Fibroblast of skin of abdomen (primary cell): ENCODE measurements around the gene BEND5. TPM values are rescaled to one million over a fixed set of nuclear protein-coding genes. Genes with fewer than 3 reads are reported as not detected.

Source experiments
- DNase-seq: peaks from one replicate; pipeline ENCODE4 v3.0.0-alpha.2; 2013
- polyA plus RNA-seq, 2 experiments: library from polyadenylated mRNA; unstranded; fragments of 120-200 nt; gene quantifications; one replicate each; pipeline ENCODE4 v1.2.1, GENCODE V29; 2013; ENCODE audit not compliant: insufficient read length in 2 of 2

BEND5 gene
- 7.3 TPM for polyA plus RNA-seq (2013, experiment 1 of 2; ENCODE audit: insufficient read length)
- polyA plus RNA-seq (2013, experiment 2 of 2; ENCODE audit: insufficient read length): 10.0 TPM

- peak; percentile 76 for DNase-seq
Observed at GRCh38 chr1:48776393-48777218, at the start of gene BEND5. Gene BEND5 (minus strand): TSS chr1:48776891. CDS start chr1:48776831, 60 bp downstream.

- no peak for DNase-seq
Observed at GRCh38 chr1:48823168-48823567, 46.5 kb upstream of the BEND5 start.

- no peak for DNase-seq
Observed at GRCh38 chr1:48820491-48820890, 43.8 kb upstream of the BEND5 start.

GRCh38 chr1:48817505-48818114 lies 40.9 kb upstream of the BEND5 start:
- DNase-seq: peak; percentile 47

GRCh38 chr1:48810740-48811139 lies 34.0 kb upstream of the BEND5 start:
- no peak for DNase-seq

GRCh38 chr1:48808496-48808895 lies 31.8 kb upstream of the BEND5 start:
- no peak for DNase-seq

GRCh38 chr1:48807554-48808260 lies 31.0 kb upstream of the BEND5 start:
- DNase-seq: no peak

- no peak for DNase-seq
Observed at GRCh38 chr1:48803474-48803873, 26.8 kb upstream of the BEND5 start.

- DNase-seq: peak; percentile 22
Observed at GRCh38 chr1:48794816-48795215, 18.1 kb upstream of the BEND5 start.

GRCh38 chr1:48793863-48794262 lies 17.2 kb upstream of the BEND5 start:
- no peak for DNase-seq

GRCh38 chr1:48792961-48793360 lies 16.3 kb upstream of the BEND5 start:
- no peak for DNase-seq

- DNase-seq: no peak
Observed at GRCh38 chr1:48790397-48790796, 13.7 kb upstream of the BEND5 start.

- no peak for DNase-seq
Observed at GRCh38 chr1:48789903-48790302, 13.2 kb upstream of the BEND5 start.

- DNase-seq: no peak
Observed at GRCh38 chr1:48785869-48786268, 9.2 kb upstream of the BEND5 start.

GRCh38 chr1:48784301-48784700 lies 7.6 kb upstream of the BEND5 start:
- DNase-seq: no peak

GRCh38 chr1:48777219-48777895 lies 666 bp upstream of the BEND5 start:
- no peak for DNase-seq

GRCh38 chr1:48775831-48776392 lies 779 bp downstream of the BEND5 start:
- no peak for DNase-seq

GRCh38 chr1:48773133-48773532 lies 3.6 kb downstream of the BEND5 start:
- no peak for DNase-seq

GRCh38 chr1:48772211-48772610 lies 4.5 kb downstream of the BEND5 start:
- DNase-seq: no peak

GRCh38 chr1:48771561-48771960 lies 5.1 kb downstream of the BEND5 start:
- no peak for DNase-seq

- no peak for DNase-seq
Observed at GRCh38 chr1:48767975-48768510, 8.6 kb downstream of the BEND5 start.

GRCh38 chr1:48765335-48765734 lies 11.4 kb downstream of the BEND5 start:
- no peak for DNase-seq
